HG02981 (cell line): ENCODE measurements around the gene TMEM219.
"Not testable (repeated sequence)": the region's sequence is repeated elsewhere in the genome, so short reads cannot be mapped to it uniquely, and the experiment has no call there.

Experiments
- ATAC-seq: cut with Tn5 transposase; IDR thresholded peaks from one replicate; pipeline ENCODE4 v1.9.1; 2021; ENCODE audit warnings: mild to moderate bottlenecking, moderate library complexity; ENCODE audit not compliant: unreplicated experiment

Gene TMEM219

GRCh38 chr16:29961479-29962343 is at the start of gene TMEM219:
Gene TMEM219, plus strand, starts transcription at chr16:29962079. Its CDS starts 1,065 bp downstream, at chr16:29963144.
- ATAC-seq: peak; percentile 82

GRCh38 chr16:29912087-29912486 is 49.8 kb upstream of the TMEM219 start:
- no peak for ATAC-seq

DNA sequence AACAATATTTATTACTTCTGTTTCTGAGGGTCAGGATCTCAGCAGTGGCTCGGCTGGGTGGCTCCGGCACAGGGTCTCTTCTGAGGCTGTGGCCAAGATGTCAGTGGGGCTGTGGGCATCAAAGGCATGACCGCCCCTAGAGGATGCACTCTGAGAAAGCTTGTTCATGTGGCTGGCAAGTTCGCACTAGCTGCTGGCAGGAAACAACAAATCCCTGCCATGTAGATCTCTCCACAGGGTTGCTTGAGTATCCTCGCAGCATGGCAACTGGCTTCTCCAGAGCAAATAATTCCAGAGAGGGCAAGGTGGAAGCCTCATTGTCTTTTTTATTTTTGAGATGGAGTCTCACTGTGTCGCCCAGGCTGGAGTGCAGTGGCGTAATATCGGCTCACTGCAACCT is 48.4 kb upstream of the TMEM219 start:
- ATAC-seq: no peak

DNA sequence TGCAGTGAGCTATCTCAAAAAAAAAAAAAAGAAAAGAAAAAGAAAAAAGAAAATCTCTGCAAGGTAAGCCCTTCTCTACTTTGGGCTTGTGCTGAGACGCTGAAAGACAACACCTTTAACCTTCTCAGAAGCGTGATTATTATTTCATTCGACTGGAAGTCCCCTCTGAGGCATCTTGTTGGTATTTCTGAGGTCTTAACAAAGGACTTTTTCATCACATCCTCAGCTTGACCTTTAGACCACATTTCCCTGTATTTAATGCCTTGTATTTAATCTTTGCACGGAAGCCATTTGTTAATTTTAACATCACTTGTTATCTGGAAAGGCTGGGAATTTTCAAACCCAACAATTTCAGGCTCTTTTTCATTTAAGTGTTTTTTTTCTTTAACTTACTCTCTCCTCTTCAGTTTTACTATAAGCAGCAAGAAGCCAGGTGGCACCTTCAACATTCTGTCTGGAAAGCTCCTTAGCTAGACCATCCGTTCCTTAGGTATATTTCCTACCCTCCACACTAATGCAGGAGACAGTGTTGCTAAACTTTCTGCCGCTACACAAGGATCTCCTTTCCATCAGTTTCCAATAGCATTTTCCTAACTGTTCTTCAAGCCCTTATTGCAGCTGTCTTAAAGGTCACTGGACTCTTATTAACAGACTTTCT is 46.2 kb upstream of the TMEM219 start:
- ATAC-seq: no peak

GRCh38 chr16:29916979-29917378 is 44.9 kb upstream of the TMEM219 start:
- ATAC-seq: no peak

DNA sequence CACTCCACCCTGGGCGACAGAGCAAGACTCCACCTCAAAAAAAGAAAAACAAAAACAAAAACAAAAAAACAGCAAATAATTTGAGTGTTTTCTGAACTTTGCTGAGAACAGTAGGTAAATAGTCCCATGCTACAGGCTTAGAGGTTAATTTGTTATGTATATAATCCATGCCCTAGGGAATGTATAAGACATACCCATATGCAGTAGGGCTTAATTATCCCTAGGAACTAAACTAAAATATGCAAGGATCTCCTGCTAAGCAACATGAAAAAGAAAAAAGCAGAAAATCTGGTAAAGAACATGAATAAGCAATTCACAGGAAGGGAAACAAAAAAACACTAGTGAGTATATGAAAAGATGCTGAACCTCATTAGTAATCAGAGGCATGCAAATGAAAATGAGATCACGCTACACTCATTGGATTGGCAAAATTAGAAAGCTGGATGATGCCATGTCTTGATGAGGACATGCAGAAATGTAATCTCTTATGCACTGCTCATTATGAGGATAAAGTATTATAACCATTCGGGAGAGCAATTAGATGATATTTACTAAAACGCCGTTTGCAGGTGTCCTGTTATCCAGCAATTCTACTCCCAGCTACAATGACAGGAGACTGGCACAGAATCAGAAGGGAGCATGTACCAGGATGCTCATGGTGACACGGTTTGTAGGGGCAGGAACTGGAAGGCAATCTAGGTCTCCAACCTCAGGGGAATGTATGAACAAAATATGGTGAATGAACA is 41.4 kb upstream of the TMEM219 start:
- no peak for ATAC-seq

GRCh38 chr16:29921034-29921385 is 40.9 kb upstream of the TMEM219 start:
- ATAC-seq: no peak

- ATAC-seq: no peak
Observed at GRCh38 chr16:29922326-29922725, 39.6 kb upstream of the TMEM219 start.

DNA sequence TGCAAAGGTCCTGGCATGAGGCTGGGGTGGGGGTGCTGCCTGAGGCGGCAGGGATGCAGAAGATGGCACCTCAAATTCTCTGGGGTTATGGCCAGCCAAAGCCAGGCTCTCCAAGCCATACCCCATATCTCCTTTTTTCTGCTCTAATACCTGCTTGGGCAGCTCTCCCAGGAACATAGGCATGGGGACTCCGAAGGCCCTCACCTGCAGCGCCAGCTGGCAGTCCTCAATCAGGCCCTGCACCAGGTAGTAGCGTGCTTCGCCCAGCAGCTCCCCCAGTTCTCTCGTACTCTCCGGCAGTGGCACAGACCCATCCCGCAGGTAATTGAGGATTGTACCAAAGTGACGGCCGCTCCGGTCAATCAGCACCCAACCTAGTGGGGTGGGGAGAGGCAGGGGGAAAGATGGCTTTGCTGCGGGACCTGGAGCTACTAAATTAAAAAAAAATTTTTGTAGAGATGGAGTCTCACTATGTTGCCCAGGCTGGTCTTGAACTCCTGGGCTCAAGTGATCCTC is 38.8 kb upstream of the TMEM219 start:
- no peak for ATAC-seq

DNA sequence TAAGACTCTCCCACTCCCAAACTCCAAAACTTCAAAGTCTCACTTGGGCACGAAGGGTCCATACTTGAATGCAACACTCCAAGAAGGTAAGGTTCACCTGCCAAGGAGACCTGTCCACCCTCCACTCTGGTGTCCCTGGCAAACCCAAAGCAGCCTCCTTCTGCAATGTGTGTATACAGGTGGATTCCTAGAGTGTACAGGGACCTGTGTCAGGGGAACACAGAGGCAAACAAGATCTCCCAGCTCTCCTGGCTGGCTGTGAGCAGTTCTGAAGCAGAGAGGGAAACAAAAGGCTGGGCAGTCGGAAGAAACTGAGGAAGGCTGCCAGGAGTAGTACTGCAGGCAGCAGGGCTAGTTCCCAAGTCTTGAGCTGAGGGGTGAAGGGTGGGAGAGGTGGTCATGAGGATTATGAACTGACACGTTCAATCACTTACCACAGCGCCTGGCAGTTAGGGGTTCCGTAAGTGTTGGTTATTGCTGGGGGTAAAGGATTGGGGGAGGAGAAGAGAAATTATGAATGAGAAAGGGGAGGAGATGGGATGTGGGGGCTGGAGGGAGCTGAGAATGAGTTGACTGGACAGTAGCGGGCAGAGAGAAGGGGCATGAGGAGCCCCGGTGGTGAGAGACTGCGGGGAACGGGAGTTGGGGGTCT is 36.6 kb upstream of the TMEM219 start:
- ATAC-seq: no peak

- ATAC-seq: peak; percentile 92
Observed at GRCh38 chr16:29925781-29926710, 35.8 kb upstream of the TMEM219 start, which contains the start of gene KCTD13. Gene KCTD13, minus strand, starts transcription at chr16:29926226. Its CDS starts 193 bp downstream, at chr16:29926033.

DNA sequence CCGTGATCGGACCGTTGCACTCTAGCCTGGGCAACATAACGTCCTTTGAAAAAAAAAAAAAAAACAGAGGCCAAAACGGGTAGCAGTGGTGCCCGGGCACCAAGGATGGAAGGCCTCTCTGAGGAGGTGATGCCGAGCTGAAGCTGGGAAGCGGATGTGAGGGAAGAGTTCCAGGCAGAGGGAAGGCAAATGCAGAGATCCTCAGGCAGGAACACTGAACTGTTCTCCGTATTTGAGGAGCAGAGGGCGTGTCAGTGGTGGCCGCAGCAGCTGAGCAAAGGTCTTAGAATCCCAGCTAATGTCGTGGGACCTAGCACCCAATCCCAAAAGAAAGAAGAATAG is 35.2 kb upstream of the TMEM219 start:
- no peak for ATAC-seq

- ATAC-seq: no peak
Observed at GRCh38 chr16:29927070-29927905, 34.6 kb upstream of the TMEM219 start.

- ATAC-seq: not testable (repeated sequence)
Observed at GRCh38 chr16:29931750-29932149, 30.1 kb upstream of the TMEM219 start.

GRCh38 chr16:29940656-29941055 is 21.2 kb upstream of the TMEM219 start:
- no peak for ATAC-seq

- no peak for ATAC-seq
Observed at GRCh38 chr16:29943846-29944799, 17.8 kb upstream of the TMEM219 start.

- no peak for ATAC-seq
Observed at GRCh38 chr16:29947897-29948296, 14.0 kb upstream of the TMEM219 start.
